Ishikawa (cell line): ENCODE results near the gene MAP4K4.

ENCODE experiments used
- EP300 ChIP-seq: IDR thresholded peaks from 2 replicates; pipeline ENCODE4 v1.6.1; 2012; ENCODE audit warnings: borderline replicate concordance
- FOXM1 ChIP-seq: IDR thresholded peaks from 2 replicates; pipeline ENCODE4 v1.6.1; 2012; ENCODE audit warnings: low read depth, borderline replicate concordance
- MAX ChIP-seq: IDR thresholded peaks from 2 replicates; pipeline ENCODE4 v1.6.1; 2012
- RAD21 ChIP-seq: IDR thresholded peaks from 2 replicates; pipeline ENCODE4 v1.6.1; 2012; ENCODE audit warnings: low read depth
- TAF1 ChIP-seq: IDR thresholded peaks from 2 replicates; pipeline ENCODE4 v1.6.1; 2012; ENCODE audit warnings: low read depth, mild to moderate bottlenecking
- TCF12 ChIP-seq: IDR thresholded peaks from 2 replicates; pipeline ENCODE4 v1.6.1; 2012; ENCODE audit warnings: low read depth
- ZBTB7A ChIP-seq: IDR thresholded peaks from 2 replicates; pipeline ENCODE4 v1.6.1; 2012; ENCODE audit warnings: low read depth

- TF ChIP-seq MAX = no peak
- TF ChIP-seq ZBTB7A = no peak
- TF ChIP-seq TAF1 = no peak
- no peak for TF ChIP-seq RAD21
- TF ChIP-seq EP300 = no peak
- no peak for TF ChIP-seq TCF12
- TF ChIP-seq FOXM1 = no peak
Measured at GRCh38 chr2:101766871-101767739, 69.6 kb downstream of the MAP4K4 start.
